Astrocyte (in vitro differentiated cells and primary cell): ENCODE results near the gene ATXN2. TPM values are rescaled to one million over a fixed set of nuclear protein-coding genes. Genes with fewer than 3 reads are reported as not detected.

Source experiments
- DNase-seq: peaks from one replicate; pipeline ENCODE4 v3.0.0-alpha.2; 2010; ENCODE audit warnings: low read depth
- FAIRE-seq: peaks from 2 replicates; lab custom pipeline; 2011; peaks lifted over from hg19 to GRCh38; lab: Jason Lieb, UNC
- H2AFZ ChIP-seq: 2 replicates; pipeline ENCODE4 v1.6.0; 2012; ENCODE audit warnings: low read depth, low read length, inconsistent platforms
- H3K27ac ChIP-seq: 2 replicates; pipeline ENCODE4 v1.5.1; 2011; ENCODE audit warnings: low read depth, low read length, inconsistent platforms
- H3K27me3 ChIP-seq: 2 replicates; pipeline ENCODE4 v1.6.0; 2011; ENCODE audit warnings: low read length, inconsistent platforms; ENCODE audit not compliant: insufficient read depth
- H3K36me3 ChIP-seq: 2 replicates; pipeline ENCODE4 v1.5.1; 2011; ENCODE audit warnings: low read length, inconsistent platforms; ENCODE audit not compliant: insufficient read depth
- H3K4me1 ChIP-seq: 2 replicates; pipeline ENCODE4 v1.5.1; 2011; ENCODE audit warnings: low read length, inconsistent platforms; ENCODE audit not compliant: insufficient read depth
- H3K4me2 ChIP-seq: 2 replicates; pipeline ENCODE4 v1.6.0; 2012; ENCODE audit warnings: low read length, inconsistent platforms
- H3K4me3 ChIP-seq: 2 replicates; pipeline ENCODE4 v1.5.1; 2011; ENCODE audit warnings: low read depth, mild to moderate bottlenecking, low read length, inconsistent platforms; ENCODE audit not compliant: insufficient read depth
- H3K79me2 ChIP-seq: 2 replicates; pipeline ENCODE4 v1.6.0; 2012; ENCODE audit warnings: mild to moderate bottlenecking, low read length, inconsistent platforms; ENCODE audit not compliant: insufficient read depth
- H3K9ac ChIP-seq: 2 replicates; pipeline ENCODE4 v1.6.0; 2012; ENCODE audit warnings: mild to moderate bottlenecking, low read length, inconsistent platforms
- H3K9me3 ChIP-seq: 2 replicates; pipeline ENCODE4 v1.5.1; 2012; ENCODE audit warnings: low read depth, mild to moderate bottlenecking, low read length, inconsistent platforms; ENCODE audit not compliant: insufficient read depth
- H4K20me1 ChIP-seq: 2 replicates; pipeline ENCODE4 v1.6.0; 2012; ENCODE audit warnings: low read length, inconsistent platforms; ENCODE audit not compliant: insufficient read depth
- H3K27ac Mint-ChIP-seq: one replicate; pipeline ENCODE4 v1.8.0; 2021; ENCODE audit warnings: mild to moderate bottlenecking, mixed read lengths; ENCODE audit not compliant: unreplicated experiment
- H3K27me3 Mint-ChIP-seq: one replicate; pipeline ENCODE4 v1.8.0; 2021; ENCODE audit warnings: low read depth, mixed read lengths; ENCODE audit not compliant: unreplicated experiment
- H3K36me3 Mint-ChIP-seq: one replicate; pipeline ENCODE4 v1.8.0; 2021; ENCODE audit warnings: low read depth, mixed read lengths; ENCODE audit not compliant: unreplicated experiment
- H3K4me1 Mint-ChIP-seq: one replicate; pipeline ENCODE4 v1.8.0; 2021; ENCODE audit warnings: low read depth, mixed read lengths; ENCODE audit not compliant: unreplicated experiment
- H3K4me3 Mint-ChIP-seq: one replicate; pipeline ENCODE4 v1.8.0; 2021; ENCODE audit warnings: mild to moderate bottlenecking, moderate library complexity, mixed read lengths; ENCODE audit not compliant: unreplicated experiment
- H3K9me3 Mint-ChIP-seq: one replicate; pipeline ENCODE4 v1.8.0; 2021; ENCODE audit warnings: mild to moderate bottlenecking, mixed read lengths; ENCODE audit not compliant: unreplicated experiment
- EZH2 ChIP-seq: IDR thresholded peaks from 2 replicates; pipeline ENCODE4 v1.6.1; 2012; ENCODE audit warnings: mild to moderate bottlenecking, low read length, inconsistent platforms; ENCODE audit not compliant: insufficient read depth
- total RNA-seq: library from RNA; stranded (reverse); gene quantifications from 2 replicates; pipeline ENCODE4 v1.2.1, GENCODE V29; 2021
- TF ChIP-seq, protein P1 (sequence below): IDR thresholded peaks from 2 replicates; pipeline ENCODE4 v1.5.1; 2011; ENCODE audit warnings: low read depth, mild to moderate bottlenecking, inconsistent platforms, low read length, moderate library complexity; ENCODE audit not compliant: insufficient read depth

ATXN2 gene
- total RNA-seq, 1 donor from 2014 or later: 58.0 TPM

DNA sequence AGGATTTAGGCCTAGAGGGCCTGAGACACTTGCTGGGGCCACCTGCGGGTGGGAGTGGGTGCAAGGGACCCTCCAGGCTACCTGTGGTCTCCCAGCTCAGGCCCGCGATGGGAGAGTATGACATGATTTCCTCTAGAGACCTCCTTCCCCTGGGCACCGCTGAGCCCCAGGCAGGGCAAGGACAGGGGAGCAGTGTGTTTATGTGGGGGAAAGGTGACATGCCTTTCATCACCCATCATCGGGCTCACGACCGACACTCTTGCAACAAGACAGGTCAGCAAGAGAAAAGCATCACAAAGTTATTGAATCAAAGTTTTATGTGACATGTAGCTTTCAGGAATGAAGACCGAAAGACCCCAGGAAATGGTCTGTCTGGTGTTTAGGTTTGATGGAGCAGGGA lies 173.5 kb downstream of the ATXN2 start:
- H3K27ac Mint-ChIP-seq: peak overlapping the region; percentile 62
- H4K20me1 ChIP-seq: peaks cover 90% of the 10 kb centered on the region
- no peak for FAIRE-seq

DNA sequence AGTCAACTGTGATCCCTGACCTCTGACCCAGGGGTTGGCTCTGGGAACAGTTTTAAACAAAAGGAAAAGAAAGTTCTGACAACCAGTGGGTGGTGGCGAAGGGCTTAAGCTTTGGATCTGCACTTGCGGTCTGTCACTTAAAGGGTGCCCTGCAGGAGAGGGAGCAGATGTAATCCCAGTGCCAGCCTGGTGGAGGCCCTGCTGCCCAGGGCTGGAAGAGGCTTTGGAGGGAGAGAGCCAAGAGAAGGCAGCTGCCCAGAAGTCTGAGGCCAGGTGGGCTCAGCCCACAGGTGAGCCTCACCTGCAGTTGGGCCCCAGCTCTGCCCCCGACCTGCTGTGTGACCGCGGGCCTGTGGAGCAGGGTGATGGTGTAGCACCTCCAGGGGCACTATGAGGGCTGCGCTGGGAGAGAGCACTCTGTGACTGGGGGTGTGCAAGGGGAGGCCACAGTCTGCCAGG lies 174.3 kb downstream of the ATXN2 start:
- H3K9me3 Mint-ChIP-seq: no peaks in the 10 kb centered on the region
- Histone ChIP-seq H3K27me3 (no peaks in the 10 kb centered on the region), H2AFZ (no peak overlapping the region), H3K4me3 (no peak overlapping the region), H3K4me2 (no peak overlapping the region), H3K36me3 (peaks cover 14% of the 10 kb centered on the region), H3K4me1 (peaks cover 32% of the 10 kb centered on the region), H3K9me3 (no peaks in the 10 kb centered on the region), H4K20me1 (peaks cover 90% of the 10 kb centered on the region), H3K79me2 (peaks cover 99% of the 10 kb centered on the region), H3K9ac (no peak overlapping the region), H3K27ac (no peak overlapping the region)
- peaks cover 11% of the 10 kb centered on the region for H3K4me1 Mint-ChIP-seq
- DNase-seq (no peak), FAIRE-seq (no peak)
- peaks cover 7% of the 10 kb centered on the region for H3K36me3 Mint-ChIP-seq
- no peak for TF ChIP-seq EZH2
- no peak overlapping the region for H3K4me3 Mint-ChIP-seq
- H3K27me3 Mint-ChIP-seq: no peaks in the 10 kb centered on the region
- H3K27ac Mint-ChIP-seq: no peak overlapping the region

More for the DNA sequence above, 173.5 kb downstream of the ATXN2 start:
- peaks cover 4% of the 10 kb centered on the region for H3K36me3 Mint-ChIP-seq
- peaks cover 41% of the 10 kb centered on the region for H3K4me1 ChIP-seq
- peak overlapping the region; percentile 40 for H3K4me3 Mint-ChIP-seq
- no peaks in the 10 kb centered on the region for H3K9me3 Mint-ChIP-seq
- H3K36me3 ChIP-seq: peaks cover 6% of the 10 kb centered on the region
- peak overlapping the region; percentile 49 for H3K4me2 ChIP-seq
- peak overlapping the region; percentile 27 for H3K9ac ChIP-seq
- TF ChIP-seq, protein P1, sequence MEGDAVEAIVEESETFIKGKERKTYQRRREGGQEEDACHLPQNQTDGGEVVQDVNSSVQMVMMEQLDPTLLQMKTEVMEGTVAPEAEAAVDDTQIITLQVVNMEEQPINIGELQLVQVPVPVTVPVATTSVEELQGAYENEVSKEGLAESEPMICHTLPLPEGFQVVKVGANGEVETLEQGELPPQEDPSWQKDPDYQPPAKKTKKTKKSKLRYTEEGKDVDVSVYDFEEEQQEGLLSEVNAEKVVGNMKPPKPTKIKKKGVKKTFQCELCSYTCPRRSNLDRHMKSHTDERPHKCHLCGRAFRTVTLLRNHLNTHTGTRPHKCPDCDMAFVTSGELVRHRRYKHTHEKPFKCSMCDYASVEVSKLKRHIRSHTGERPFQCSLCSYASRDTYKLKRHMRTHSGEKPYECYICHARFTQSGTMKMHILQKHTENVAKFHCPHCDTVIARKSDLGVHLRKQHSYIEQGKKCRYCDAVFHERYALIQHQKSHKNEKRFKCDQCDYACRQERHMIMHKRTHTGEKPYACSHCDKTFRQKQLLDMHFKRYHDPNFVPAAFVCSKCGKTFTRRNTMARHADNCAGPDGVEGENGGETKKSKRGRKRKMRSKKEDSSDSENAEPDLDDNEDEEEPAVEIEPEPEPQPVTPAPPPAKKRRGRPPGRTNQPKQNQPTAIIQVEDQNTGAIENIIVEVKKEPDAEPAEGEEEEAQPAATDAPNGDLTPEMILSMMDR: no peak
- no peak overlapping the region for H3K4me3 ChIP-seq
- H3K79me2 ChIP-seq: peaks cover 99% of the 10 kb centered on the region
- no peaks in the 10 kb centered on the region for H3K9me3 ChIP-seq
- H3K27ac ChIP-seq: peak overlapping the region; percentile 41
- DNase-seq: no peak
- H3K4me1 Mint-ChIP-seq: peaks cover 14% of the 10 kb centered on the region
- no peak overlapping the region for H2AFZ ChIP-seq
- H3K27me3 Mint-ChIP-seq: no peaks in the 10 kb centered on the region
- no peaks in the 10 kb centered on the region for H3K27me3 ChIP-seq

DNA sequence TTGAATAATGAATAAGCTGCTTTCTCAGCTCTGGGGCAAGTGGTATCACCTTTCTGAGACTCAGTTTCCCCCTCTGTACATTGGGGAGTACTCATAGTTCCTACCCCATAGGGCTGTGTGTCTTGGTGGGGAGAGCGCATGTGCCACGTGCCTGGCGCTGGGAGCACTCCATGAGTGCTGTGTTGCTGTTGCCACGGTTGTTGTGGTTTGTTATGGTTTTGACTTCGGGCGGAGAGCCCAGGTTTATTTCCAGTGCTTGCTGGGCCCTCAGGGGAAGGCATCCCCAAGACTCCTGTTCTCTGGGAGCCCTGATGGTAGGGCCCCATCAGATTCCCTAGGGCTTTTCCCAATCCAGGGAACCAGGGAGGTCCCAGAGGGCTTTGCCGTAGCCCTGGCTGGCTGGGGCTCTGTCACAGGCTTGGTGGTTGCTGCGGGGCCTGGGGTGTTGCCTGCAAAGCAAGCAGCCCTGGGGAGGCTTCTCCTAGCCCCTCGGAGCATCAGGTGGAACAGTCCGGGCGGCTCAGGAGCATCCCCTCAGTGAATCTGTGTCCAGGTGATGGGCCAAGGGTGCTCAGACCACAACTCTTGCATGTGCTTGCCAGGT lies 174.8 kb downstream of the ATXN2 start:
- H3K27ac Mint-ChIP-seq: no peak overlapping the region
- DNase-seq: no peak
- no peak overlapping the region for H3K4me2 ChIP-seq
- peaks cover 7% of the 10 kb centered on the region for H3K36me3 Mint-ChIP-seq
- no peak overlapping the region for H3K9ac ChIP-seq
- H3K27me3 ChIP-seq: no peaks in the 10 kb centered on the region
- H2AFZ ChIP-seq: no peak overlapping the region
- no peak overlapping the region for H3K4me3 ChIP-seq
- H3K27ac ChIP-seq: no peak overlapping the region
- TF ChIP-seq, protein P1: no peak
- no peak for TF ChIP-seq EZH2
- H3K4me3 Mint-ChIP-seq: no peak overlapping the region
- no peaks in the 10 kb centered on the region for H3K9me3 ChIP-seq
- peaks cover 28% of the 10 kb centered on the region for H3K4me1 ChIP-seq
- H3K9me3 Mint-ChIP-seq: no peaks in the 10 kb centered on the region
- H3K27me3 Mint-ChIP-seq: no peaks in the 10 kb centered on the region
- H3K79me2 ChIP-seq: peaks cover 99% of the 10 kb centered on the region
- H4K20me1 ChIP-seq: peaks cover 90% of the 10 kb centered on the region
- peaks cover 20% of the 10 kb centered on the region for H3K36me3 ChIP-seq
- peaks cover 11% of the 10 kb centered on the region for H3K4me1 Mint-ChIP-seq
- FAIRE-seq: no peak
